ENCODE measurements around the gene SMAP2. TPM values are rescaled to one million over a fixed set of nuclear protein-coding genes. Genes with fewer than 3 reads are reported as not detected.

SMAP2 gene
- total RNA-seq, 1 experiment from 2014 or later = 8.2 TPM

DNA sequence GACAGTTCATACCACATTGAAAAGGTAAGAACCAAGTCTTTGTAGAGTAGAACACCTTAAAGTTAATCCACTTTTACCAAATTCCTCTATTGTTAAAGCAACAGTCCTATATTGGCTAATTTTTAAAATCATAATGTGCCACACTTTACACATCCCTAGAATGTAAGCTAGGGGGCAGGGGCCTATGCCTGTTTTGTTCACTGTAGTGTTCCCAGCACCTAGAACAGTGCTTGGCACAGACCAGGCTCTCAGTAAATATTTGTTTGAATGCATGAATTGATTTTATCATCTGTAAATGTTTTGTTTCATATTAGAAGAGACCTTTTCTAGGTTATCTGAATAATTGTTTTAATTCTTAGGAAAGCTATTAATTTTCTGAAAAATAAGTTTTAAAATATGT, 9.1 kb downstream of the SMAP2 start:
- no peaks in the 10 kb centered on the region for H3K27me3 ChIP-seq (ENCODE audit: insufficient read depth, low read length)
- H3K9me3 ChIP-seq (ENCODE audit: control insufficient read depth, low read depth, low read length) = no peaks in the 10 kb centered on the region
- TF ChIP-seq, protein P1, sequence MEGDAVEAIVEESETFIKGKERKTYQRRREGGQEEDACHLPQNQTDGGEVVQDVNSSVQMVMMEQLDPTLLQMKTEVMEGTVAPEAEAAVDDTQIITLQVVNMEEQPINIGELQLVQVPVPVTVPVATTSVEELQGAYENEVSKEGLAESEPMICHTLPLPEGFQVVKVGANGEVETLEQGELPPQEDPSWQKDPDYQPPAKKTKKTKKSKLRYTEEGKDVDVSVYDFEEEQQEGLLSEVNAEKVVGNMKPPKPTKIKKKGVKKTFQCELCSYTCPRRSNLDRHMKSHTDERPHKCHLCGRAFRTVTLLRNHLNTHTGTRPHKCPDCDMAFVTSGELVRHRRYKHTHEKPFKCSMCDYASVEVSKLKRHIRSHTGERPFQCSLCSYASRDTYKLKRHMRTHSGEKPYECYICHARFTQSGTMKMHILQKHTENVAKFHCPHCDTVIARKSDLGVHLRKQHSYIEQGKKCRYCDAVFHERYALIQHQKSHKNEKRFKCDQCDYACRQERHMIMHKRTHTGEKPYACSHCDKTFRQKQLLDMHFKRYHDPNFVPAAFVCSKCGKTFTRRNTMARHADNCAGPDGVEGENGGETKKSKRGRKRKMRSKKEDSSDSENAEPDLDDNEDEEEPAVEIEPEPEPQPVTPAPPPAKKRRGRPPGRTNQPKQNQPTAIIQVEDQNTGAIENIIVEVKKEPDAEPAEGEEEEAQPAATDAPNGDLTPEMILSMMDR (conservative IDR thresholded peaks at IDR 0.05) = no peak
- H3K18ac ChIP-seq (ENCODE audit: insufficient read length, low read depth, low read length) = no peak overlapping the region
- no peak for DNase-seq
- no peaks in the 10 kb centered on the region for H4K20me1 ChIP-seq (ENCODE audit: control insufficient read depth, insufficient read depth, insufficient read length)
- H2BK15ac ChIP-seq (ENCODE audit: low read depth, low read length) = no peak overlapping the region
- Mint-ChIP-seq H3K9me3 (no peaks in the 10 kb centered on the region), H3K27me3 (ENCODE audit: low read depth) (no peaks in the 10 kb centered on the region), H3K36me3 (ENCODE audit: insufficient read depth in 1 of 3, low read depth in 3 of 3) (peaks cover 0 to 2% (median 0%) of the 10 kb centered on the region in 3 experiments; a peak in 2 of 7 replicates), H3K4me1 (peaks cover 7 to 9% of the 10 kb centered on the region in 2 experiments), H3K27ac (no peak overlapping the region), H3K4me3 (no peak overlapping the region)
- H3K23me2 ChIP-seq (ENCODE audit: insufficient read length, low read depth, low read length, poor library complexity, severe bottlenecking) = no peaks in the 10 kb centered on the region
- H2BK12ac ChIP-seq (ENCODE audit: insufficient read length, low read depth, low read length) = no peak overlapping the region
- no peak overlapping the region for H4K8ac ChIP-seq (replicated peaks; ENCODE audit: insufficient read length, low read depth, low read length)
- no peak overlapping the region for H3K56ac ChIP-seq (ENCODE audit: insufficient read length, low read depth, low read length)
- no peak overlapping the region for H2AK5ac ChIP-seq (ENCODE audit: insufficient read length, low read length)
- H3K27ac ChIP-seq (ENCODE audit: insufficient read length, low read depth, low read length) = no peak overlapping the region
- no peaks in the 10 kb centered on the region for H3K4me1 ChIP-seq (ENCODE audit: insufficient read depth, low read length)
- no peak overlapping the region for H3K4me2 ChIP-seq (ENCODE audit: insufficient read depth, insufficient read length, low read length)
- no peak overlapping the region for H2BK5ac ChIP-seq (ENCODE audit: insufficient read length, low read length)
- no peaks in the 10 kb centered on the region for H3K79me2 ChIP-seq (ENCODE audit: insufficient read depth, low read length)
- H3K14ac ChIP-seq (ENCODE audit: insufficient read depth, low read length) = no peak overlapping the region
- no peaks in the 10 kb centered on the region for H3K79me1 ChIP-seq (ENCODE audit: insufficient read depth, low read depth, low read length, poor library complexity, severe bottlenecking)
- H2AFZ ChIP-seq (ENCODE audit: low read length) = no peak overlapping the region
- no peak overlapping the region for H2BK120ac ChIP-seq (ENCODE audit: low read depth, low read length, poor library complexity, severe bottlenecking)
- H3K23ac ChIP-seq (ENCODE audit: insufficient read length, low read depth, low read length) = no peak overlapping the region
- no peak overlapping the region for H4K91ac ChIP-seq (ENCODE audit: insufficient read length, low read depth, low read length)
- no peak overlapping the region for H3K4ac ChIP-seq (ENCODE audit: low read depth, low read length)
- no peak overlapping the region for H3T11ph ChIP-seq (ENCODE audit: low read length)
- H4K5ac ChIP-seq (ENCODE audit: insufficient read length, low read depth, low read length) = no peak overlapping the region
- H2BK20ac ChIP-seq (ENCODE audit: low read depth, low read length, poor library complexity, severe bottlenecking) = no peak overlapping the region
- no peak overlapping the region for H3K9ac ChIP-seq (ENCODE audit: extremely low read depth, insufficient read length, low read length)

All from H9 (cell line).